Lung (tissue), 12 donors: ENCODE data around the gene RPL27. TPM values are rescaled to one million over a fixed set of nuclear protein-coding genes. Genes with fewer than 3 reads are reported as not detected.

Experiments used
- ATAC-seq: fragments of 200-7000 bp; cut with Tn5 transposase; one replicate; pipeline ENCODE4 v1.9.1; 2020; ENCODE audit warnings: moderate number of reproducible peaks; ENCODE audit not compliant: insufficient read depth, low FRiP score
- DNase-seq, 3 donors: peaks; one replicate each; pipeline ENCODE4 v3.0.0-alpha.2; 2013 to 2017
- H3K27ac ChIP-seq, 2 donors: one replicate each; pipeline ENCODE4 v1.5.1; 2013; ENCODE audit warnings: mild to moderate bottlenecking in 2 of 2, moderate library complexity in 2 of 2, control low read depth in 1 of 2, inconsistent platforms in 1 of 2, low read depth in 1 of 2, low read length in 1 of 2
- H3K27me3 ChIP-seq, 3 donors: one replicate each; pipeline ENCODE4 v1.5.1; 2013; ENCODE audit warnings: low read length in 2 of 3; ENCODE audit not compliant: control insufficient read depth in 3 of 3, insufficient read depth in 3 of 3
- H3K36me3 ChIP-seq, 4 donors: one replicate each; pipeline ENCODE4 v1.5.1; 2013; ENCODE audit warnings: low read length in 4 of 4, mild to moderate bottlenecking in 1 of 4, moderate library complexity in 1 of 4; ENCODE audit not compliant: control insufficient read depth in 4 of 4, insufficient read depth in 4 of 4
- H3K4me1 ChIP-seq, 5 donors: one replicate each; pipeline ENCODE4 v1.5.1; 2013; ENCODE audit warnings: low read length in 5 of 5, mild to moderate bottlenecking in 2 of 5, moderate library complexity in 1 of 5; ENCODE audit not compliant: control insufficient read depth in 5 of 5, insufficient read depth in 5 of 5
- H3K4me3 ChIP-seq: one replicate; pipeline ENCODE4 v1.5.1; 2013; ENCODE audit warnings: mild to moderate bottlenecking, control low read depth, moderate library complexity
- H3K9ac ChIP-seq, 2 donors: one replicate each; pipeline ENCODE4 v1.5.1; 2013; ENCODE audit warnings: low read length in 2 of 2, control low read depth in 1 of 2; ENCODE audit not compliant: insufficient read depth in 1 of 2
- H3K9me3 ChIP-seq, 4 donors: one replicate each; pipeline ENCODE4 v1.5.1; 2013; ENCODE audit warnings: low read length in 3 of 4, mild to moderate bottlenecking in 1 of 4, moderate library complexity in 1 of 4; ENCODE audit not compliant: control insufficient read depth in 4 of 4, insufficient read depth in 3 of 4
- CTCF ChIP-seq: IDR thresholded peaks from 2 replicates; pipeline ENCODE4 v1.5.1; 2012; ENCODE audit warnings: mild to moderate bottlenecking; ENCODE audit errors: control extremely low read depth, extremely low read depth
- WGBS, 2 donors: extraction: QIAGEN DNeasy Blood & Tissue Kit; methylation state at CpG; one replicate each; pipeline ENCODE4 v1.1.7; 2013; 5-methylcytosine and 5-hydroxymethylcytosine counted together
- polyA plus RNA-seq, 2 donors: library from polyadenylated mRNA; stranded (reverse); fragments of 200-250 nt; gene quantifications; one replicate each; pipeline ENCODE4 v1.2.1, GENCODE V29; 2013
- total RNA-seq, 2 donors: library from RNA; depleted of rRNA in 1 of 2; stranded (reverse); fragments of >200 nt in 1 of 2; gene quantifications; one replicate each; pipeline ENCODE4 v1.2.1, GENCODE V29; 2014 to 2021
- donor health status: control.
- donor health status: control.
- donor health status: Bipolar disorder and iron deficiency.
- donor health status: healthy.
- donor health status: DM: yes; HTN: yes; CAD: no.

Gene RPL27
- total and polyA plus RNA-seq, 4 donors: 665 to 3,245 (median 1,584) TPM

- 15 to 16% methylated on average over 35 to 36 of the region's 40 CpGs for WGBS, 2 donors
- H3K9ac ChIP-seq: peak overlapping the region in 1 of 2 donors; percentile 37
- H3K27me3 ChIP-seq: no peaks in the 10 kb centered on the region
Measured at GRCh38 chr17:43020789-43021740, 22.8 kb downstream of the RPL27 start.

GRCh38 chr17:43021741-43022512 is 23.7 kb downstream of the RPL27 start, which contains the start of gene VAT1:
Gene VAT1 (minus strand): TSS chr17:43022385. CDS start chr17:43022322, 63 bp downstream.
- peak within 1 kb of the TSS; percentile 71 to 83 for H3K27ac ChIP-seq
- no peaks in the 10 kb centered on the region for H3K27me3 ChIP-seq
- peaks cover 0 to 29% (median 13%) of the 10 kb centered on the region in 5 donors for H3K4me1 ChIP-seq
- no peak for TF ChIP-seq CTCF
- ATAC-seq (peak; percentile 72), DNase-seq (peak; percentile 85 to 88 (median 87))
- WGBS, 2 donors: 0 to 1% methylated on average over 74 to 80 of the region's 80 CpGs
- peaks cover 0 to 10% (median 1%) of the 10 kb centered on the region in 4 donors for H3K36me3 ChIP-seq
- peak within 1 kb of the TSS; percentile 37 to 55 for H3K9ac ChIP-seq
- H3K4me3 ChIP-seq: peak within 1 kb of the TSS; percentile 90
- H3K9me3 ChIP-seq: no peaks in the 10 kb centered on the region

More at GRCh38 chr17:43020789-43021740, 22.8 kb downstream of the RPL27 start:
- peak; percentile 35 for ATAC-seq
- peak overlapping the region; percentile 71 to 83 for H3K27ac ChIP-seq
- H3K4me1 ChIP-seq: peaks cover 0 to 29% (median 13%) of the 10 kb centered on the region in 5 donors
- peaks cover 0 to 15% (median 1%) of the 10 kb centered on the region in 4 donors for H3K36me3 ChIP-seq
- H3K9me3 ChIP-seq: no peaks in the 10 kb centered on the region
- H3K4me3 ChIP-seq: peak overlapping the region; percentile 90
- DNase-seq: peak; percentile 43 to 54 (median 48)
- TF ChIP-seq CTCF: no peak

GRCh38 chr17:43024407-43025289 is 26.4 kb downstream of the RPL27 start, which contains the start of gene RND2:
Gene RND2 (plus strand): TSS chr17:43025231. CDS start chr17:43025348, 117 bp downstream.
- Histone ChIP-seq H3K27ac (peak within 1 kb of the TSS in 1 of 2 donors; percentile 80), H3K9me3 (no peaks in the 10 kb centered on the region), H3K4me3 (peak within 1 kb of the TSS; percentile 44), H3K4me1 (peaks cover 0 to 19% (median 4%) of the 10 kb centered on the region in 5 donors), H3K9ac (peak within 1 kb of the TSS; percentile 72 to 81), H3K36me3 (no peaks in the 10 kb centered on the region), H3K27me3 (no peaks in the 10 kb centered on the region)
- ATAC-seq (peak; percentile 53), DNase-seq (peak; percentile 94 to 96 (median 96))
- peak; percentile 68 for TF ChIP-seq CTCF
- WGBS, 2 donors: 2% methylated on average over 59 to 61 of the region's 61 CpGs
